ENCODE measurements around the gene GABRB2.

GABRB2 gene

GRCh38 chr5:161288071-161288470 is 258.5 kb downstream of the GABRB2 start:
- TF ChIP-seq EGR1 (IDR thresholded peaks at IDR 0.05) (no peak), TCF12 (IDR thresholded peaks at IDR 0.05; ENCODE audit: low read depth) (no peak), RAD21 (IDR thresholded peaks at IDR 0.05; ENCODE audit: low read depth) (no peak), TEAD4 (IDR thresholded peaks at IDR 0.05) (no peak), ZBTB7A (IDR thresholded peaks at IDR 0.05; ENCODE audit: low read depth) (no peak), USF1 (IDR thresholded peaks at IDR 0.05) (no peak), TAF1 (IDR thresholded peaks at IDR 0.05; ENCODE audit: low read depth) (no peak), CREB1 (IDR thresholded peaks at IDR 0.05; ENCODE audit: low read depth) (no peak)

- TF ChIP-seq TEAD4 (IDR thresholded peaks at IDR 0.05) (no peak), MAX (IDR thresholded peaks at IDR 0.05) (no peak), YY1 (IDR thresholded peaks at IDR 0.05; ENCODE audit: low read depth) (no peak), RAD21 (IDR thresholded peaks at IDR 0.05; ENCODE audit: low read depth) (no peak), REST (IDR thresholded peaks at IDR 0.05; ENCODE audit: low read depth) (no peak), CEBPB (IDR thresholded peaks at IDR 0.05) (no peak), TAF1 (IDR thresholded peaks at IDR 0.05; ENCODE audit: low read depth) (no peak), FOXM1 (IDR thresholded peaks at IDR 0.05; ENCODE audit: borderline replicate concordance, low read depth) (no peak), NFIC (IDR thresholded peaks at IDR 0.05) (no peak), ZBTB7A (IDR thresholded peaks at IDR 0.05; ENCODE audit: low read depth) (no peak), EGR1 (IDR thresholded peaks at IDR 0.05) (no peak), EP300 (IDR thresholded peaks at IDR 0.05; ENCODE audit: borderline replicate concordance) (no peak), CREB1 (IDR thresholded peaks at IDR 0.05; ENCODE audit: low read depth) (no peak), USF1 (IDR thresholded peaks at IDR 0.05) (no peak), TCF12 (IDR thresholded peaks at IDR 0.05; ENCODE audit: low read depth) (no peak)
These were observed 259.1 kb downstream of the GABRB2 start for GRCh38 chr5:161287436-161287835.

- TF ChIP-seq EP300 (IDR thresholded peaks at IDR 0.05; ENCODE audit: borderline replicate concordance) (no peak), ZBTB7A (IDR thresholded peaks at IDR 0.05; ENCODE audit: low read depth) (no peak), MAX (IDR thresholded peaks at IDR 0.05) (no peak), TEAD4 (IDR thresholded peaks at IDR 0.05) (no peak), YY1 (IDR thresholded peaks at IDR 0.05; ENCODE audit: low read depth) (no peak)
These were observed 260.4 kb downstream of the GABRB2 start for GRCh38 chr5:161286066-161286655.

- no peak for TF ChIP-seq MAX (IDR thresholded peaks at IDR 0.05)
- TF ChIP-seq EGR1 (IDR thresholded peaks at IDR 0.05): no peak
- no peak for TF ChIP-seq TCF12 (IDR thresholded peaks at IDR 0.05; ENCODE audit: low read depth)
- no peak for TF ChIP-seq CEBPB (IDR thresholded peaks at IDR 0.05)
- no peak for TF ChIP-seq TEAD4 (IDR thresholded peaks at IDR 0.05)
- no peak for TF ChIP-seq ZBTB7A (IDR thresholded peaks at IDR 0.05; ENCODE audit: low read depth)
- no peak for TF ChIP-seq EP300 (IDR thresholded peaks at IDR 0.05; ENCODE audit: borderline replicate concordance)
- TF ChIP-seq CREB1 (IDR thresholded peaks at IDR 0.05; ENCODE audit: low read depth): no peak
- no peak for TF ChIP-seq TAF1 (IDR thresholded peaks at IDR 0.05; ENCODE audit: low read depth)
- no peak for TF ChIP-seq YY1 (IDR thresholded peaks at IDR 0.05; ENCODE audit: low read depth)
These were observed 262.1 kb downstream of the GABRB2 start for GRCh38 chr5:161284445-161284844.

GRCh38 chr5:161283296-161283695 is 263.2 kb downstream of the GABRB2 start:
- TF ChIP-seq YY1 (IDR thresholded peaks at IDR 0.05; ENCODE audit: low read depth) (no peak), EGR1 (IDR thresholded peaks at IDR 0.05) (no peak), ZBTB7A (IDR thresholded peaks at IDR 0.05; ENCODE audit: low read depth) (no peak), TAF1 (IDR thresholded peaks at IDR 0.05; ENCODE audit: low read depth) (no peak), CREB1 (IDR thresholded peaks at IDR 0.05; ENCODE audit: low read depth) (no peak), TEAD4 (IDR thresholded peaks at IDR 0.05) (no peak)

GRCh38 chr5:161278739-161279660 is 267.5 kb downstream of the GABRB2 start:
- TF ChIP-seq CREB1 (IDR thresholded peaks at IDR 0.05; ENCODE audit: low read depth): no peak

GRCh38 chr5:161277011-161277410 is 269.5 kb downstream of the GABRB2 start:
- no peak for TF ChIP-seq USF1 (IDR thresholded peaks at IDR 0.05)
- no peak for TF ChIP-seq FOXM1 (IDR thresholded peaks at IDR 0.05; ENCODE audit: borderline replicate concordance, low read depth)
- no peak for TF ChIP-seq ZBTB7A (IDR thresholded peaks at IDR 0.05; ENCODE audit: low read depth)
- no peak for TF ChIP-seq YY1 (IDR thresholded peaks at IDR 0.05; ENCODE audit: low read depth)
- TF ChIP-seq EGR1 (IDR thresholded peaks at IDR 0.05): no peak
- no peak for TF ChIP-seq TEAD4 (IDR thresholded peaks at IDR 0.05)
- no peak for TF ChIP-seq NFIC (IDR thresholded peaks at IDR 0.05)
- no peak for TF ChIP-seq TAF1 (IDR thresholded peaks at IDR 0.05; ENCODE audit: low read depth)
